SK-N-SH (cell line): Measurements from ENCODE around the gene TSSC4. TPM values are rescaled to one million over a fixed set of nuclear protein-coding genes. Genes with fewer than 3 reads are reported as not detected.

ENCODE experiments used
- CTCF ChIA-PET: fragments of 300-600, 350-600 bp; formaldehyde crosslinking; extraction: SDS; loops from one replicate; lab custom pipeline; 2021; lab: Yijun Ruan, JAX
- POLR2A ChIA-PET: fragments of 350-600 bp; sonication (Branson Sonifier 250); formaldehyde crosslinking; extraction: SDS; loops from one replicate; lab custom pipeline; 2020; ENCODE audit warnings: antibody characterized with exemption, inconsistent platforms; lab: Yijun Ruan, JAX
- DNase-seq: peaks from one replicate; pipeline ENCODE4 v3.0.0; 2012
- H2AFZ ChIP-seq: fragments of 200-600 bp; sonication (generic); 2 replicates; pipeline ENCODE4 v1.8.1; 2016; ENCODE audit warnings: antibody characterized with exemption, mild to moderate bottlenecking, low read depth
- H3F3A ChIP-seq: fragments of 200-600 bp; sonication (generic); replicated peaks from 2 replicates; pipeline ENCODE3; 2016; ENCODE audit warnings: antibody characterized with exemption, mild to moderate bottlenecking; ENCODE audit not compliant: insufficient read depth
- H3K27ac ChIP-seq, 2 experiments: fragments of 200-500 bp in 1 of 2; fragments of 200-600 bp in 1 of 2; sonication (Bioruptor generic) in 1 of 2; sonication (generic), shearing (Covaris generic) in 1 of 2; 2 replicates each; pipeline versions ENCODE4 v1.5.1 to v1.6.1; 2014 to 2016; ENCODE audit warnings: low read depth in 2 of 2, inconsistent platforms in 1 of 2, low read length in 1 of 2, mild to moderate bottlenecking in 1 of 2, mixed read lengths in 1 of 2
- H3K27me3 ChIP-seq: fragments of 200-600 bp; sonication (generic), shearing (Covaris generic); 2 replicates; pipeline ENCODE4 v1.6.1; 2016; ENCODE audit warnings: mixed run types; ENCODE audit not compliant: insufficient read depth
- H3K36me3 ChIP-seq, 2 experiments: fragments of 200-500 bp in 1 of 2; fragments of 200-600 bp in 1 of 2; sonication (Bioruptor generic) in 1 of 2; sonication (generic) in 1 of 2; replicated peaks in 1 of 2; 2 replicates each; pipeline versions ENCODE3 to v1.5.1; 2014 to 2016; ENCODE audit warnings: low read length in 1 of 2, mild to moderate bottlenecking in 1 of 2; ENCODE audit not compliant: insufficient read depth in 2 of 2, control insufficient read depth in 1 of 2
- H3K4me1 ChIP-seq, 2 experiments: fragments of 200-500 bp in 1 of 2; fragments of 200-600 bp in 1 of 2; sonication (Bioruptor generic) in 1 of 2; sonication (generic), shearing (Covaris generic) in 1 of 2; 2 replicates each; pipeline versions ENCODE4 v1.5.1 to v1.6.1; 2014 to 2016; ENCODE audit warnings: low read depth in 1 of 2, low read length in 1 of 2, mixed run types in 1 of 2; ENCODE audit not compliant: insufficient read depth in 2 of 2, control insufficient read depth in 1 of 2
- H3K4me2 ChIP-seq: fragments of 200-600 bp; sonication (generic), shearing (Covaris generic); 2 replicates; pipeline ENCODE4 v1.6.1; 2017; ENCODE audit warnings: mixed run types
- H3K4me3 ChIP-seq, 2 experiments: fragments of 200-500 bp in 1 of 2; fragments of 200-600 bp in 1 of 2; sonication (Bioruptor generic) in 1 of 2; sonication (generic), shearing (Covaris generic) in 1 of 2; 2 replicates each; pipeline versions ENCODE4 v1.5.1 to v1.8.1; 2014 to 2016; ENCODE audit warnings: low read depth in 2 of 2, inconsistent platforms in 1 of 2, low read length in 1 of 2, mild to moderate bottlenecking in 1 of 2, mixed read lengths in 1 of 2, moderate library complexity in 1 of 2
- H3K79me2 ChIP-seq: fragments of 200-600 bp; sonication (generic); 2 replicates; pipeline ENCODE4 v1.8.1; 2017; ENCODE audit warnings: mild to moderate bottlenecking; ENCODE audit not compliant: insufficient read depth
- H3K9ac ChIP-seq: fragments of 200-600 bp; sonication (generic); 2 replicates; pipeline ENCODE4 v1.6.1; 2017; ENCODE audit warnings: mixed run types
- H3K9me2 ChIP-seq: fragments of 200-600 bp; sonication (generic); 2 replicates; pipeline ENCODE4 v1.6.1; 2017; ENCODE audit warnings: mixed run types
- H3K9me3 ChIP-seq: fragments of 200-600 bp; sonication (generic); 2 replicates; pipeline ENCODE4 v1.6.1; 2017; ENCODE audit warnings: mixed run types, mild to moderate bottlenecking, moderate library complexity
- H4K20me1 ChIP-seq: fragments of 200-600 bp; sonication (generic); 2 replicates; pipeline ENCODE4 v1.6.1; 2017; ENCODE audit warnings: mild to moderate bottlenecking, mixed run types; ENCODE audit not compliant: insufficient read depth
- CTCF ChIP-seq: fragments of 200-600 bp; sonication (generic); IDR thresholded peaks from 2 replicates; pipeline ENCODE4 v1.6.1; 2017; ENCODE audit warnings: antibody characterized with exemption, mild to moderate bottlenecking, moderate library complexity
- EZH2phosphoT487 ChIP-seq: fragments of 200-600 bp; sonication (generic); IDR thresholded peaks from 2 replicates; pipeline ENCODE4 v1.6.1; 2017; ENCODE audit warnings: low read depth, mixed run types, mild to moderate bottlenecking, antibody characterized with exemption, moderate library complexity, borderline replicate concordance
- IRF3 ChIP-seq: fragments of 150-350 bp; IDR thresholded peaks from 2 replicates; pipeline ENCODE4 v1.6.1; 2016; ENCODE audit warnings: mild to moderate bottlenecking, low read depth, low read length
- NRF1 ChIP-seq: IDR thresholded peaks from 2 replicates; pipeline ENCODE4 v1.6.1; 2012; ENCODE audit warnings: low read depth, mild to moderate bottlenecking, low read length
- RCOR1 ChIP-seq: fragments of 150-350 bp; IDR thresholded peaks from 2 replicates; pipeline ENCODE4 v1.6.1; 2017; ENCODE audit warnings: antibody characterized with exemption, low read length
- RFX5 ChIP-seq: IDR thresholded peaks from 2 replicates; pipeline ENCODE4 v1.6.1; 2012; ENCODE audit warnings: mild to moderate bottlenecking, improper control_type of control experiment, low read length
- RXRA ChIP-seq: IDR thresholded peaks from 2 replicates; pipeline ENCODE4 v1.4.0; 2012; ENCODE audit warnings: low read depth, mild to moderate bottlenecking, borderline replicate concordance
- USF1 ChIP-seq: IDR thresholded peaks from 2 replicates; pipeline ENCODE4 v1.4.0; 2012; ENCODE audit warnings: low read depth, borderline replicate concordance
- USF2 ChIP-seq: fragments of 150-350 bp; IDR thresholded peaks from 2 replicates; pipeline ENCODE4 v1.6.1; 2017; ENCODE audit warnings: antibody characterized with exemption, low read length, low read depth, borderline replicate concordance
- WGBS: methylation state at CpG from one replicate; pipeline ENCODE4 v1.1.6; 2017; ENCODE audit warnings: low lambda C conversion rate; 5-methylcytosine and 5-hydroxymethylcytosine counted together
- polyA plus RNA-seq, 3 experiments: library from polyadenylated mRNA; depleted of rRNA; stranded (reverse); fragments of >200 nt; gene quantifications; 2 replicates each; pipeline ENCODE4 v1.2.3, GENCODE V29; 2012
- TF ChIP-seq, protein P1 (sequence below): IDR thresholded peaks from 2 replicates; pipeline ENCODE4 v1.6.1; 2012; ENCODE audit warnings: mild to moderate bottlenecking, low read depth, low read length, moderate library complexity
- TF ChIP-seq, protein P2 (sequence below): IDR thresholded peaks from 2 replicates; pipeline ENCODE4 v1.4.0; 2012; ENCODE audit warnings: low read depth
- TF ChIP-seq, protein P3 (sequence below): IDR thresholded peaks from 2 replicates; pipeline ENCODE4 v1.4.0; 2012; ENCODE audit warnings: low read depth, borderline replicate concordance

The TSSC4 gene
- polyA plus RNA-seq, 1 of the 3 experiments (the other 2 are of a cell fraction): 45.1 TPM

- ChIA-PET CTCF (no interaction called here), POLR2A (interaction anchor here (1.0 kb wide), 1 partner anchor 17 kb away, joined by 3 read pairs; no protein-coding TSS in a partner anchor)
- H3K36me3 ChIP-seq: peaks cover 8 to 49% of the 10 kb centered on the region in 2 experiments
Measured at GRCh38 chr11:2395211-2395730, 5.3 kb upstream of the TSSC4 start.

DNA sequence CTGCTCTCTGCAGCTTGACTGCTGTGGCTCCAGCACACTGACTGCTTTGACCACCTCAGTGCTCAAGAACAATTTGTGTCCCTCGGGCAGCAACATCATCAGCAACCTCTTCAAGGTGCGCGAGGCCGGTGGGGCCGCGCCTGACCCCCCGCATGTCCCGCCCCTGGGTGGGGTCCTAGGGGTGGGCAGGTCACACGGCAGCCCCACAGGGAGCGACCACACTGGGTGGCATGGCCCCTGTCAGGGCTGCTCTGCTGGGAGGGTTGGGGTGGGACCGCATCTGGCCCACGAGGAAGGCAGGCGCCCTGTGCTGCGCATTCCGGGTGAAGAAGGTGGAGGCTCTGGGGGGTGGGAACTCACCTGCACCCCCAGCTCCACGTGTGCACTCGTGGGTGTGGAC is 4.7 kb upstream of the TSSC4 start:
- 85% methylated on average over 11 of the region's 17 CpGs for WGBS
- no peak overlapping the region for H3K4me3 ChIP-seq
- H3K4me2 ChIP-seq: no peak overlapping the region
- H3K27ac ChIP-seq: no peak overlapping the region
- CTCF ChIA-PET: no interaction called here
- H3K27me3 ChIP-seq: no peaks in the 10 kb centered on the region
- TF ChIP-seq USF1: no peak
- no peak for TF ChIP-seq NRF1
- no peak for TF ChIP-seq CTCF
- TF ChIP-seq USF2: no peak
- TF ChIP-seq EZH2phosphoT487: no peak
- no peak for TF ChIP-seq RFX5
- TF ChIP-seq, protein P1, sequence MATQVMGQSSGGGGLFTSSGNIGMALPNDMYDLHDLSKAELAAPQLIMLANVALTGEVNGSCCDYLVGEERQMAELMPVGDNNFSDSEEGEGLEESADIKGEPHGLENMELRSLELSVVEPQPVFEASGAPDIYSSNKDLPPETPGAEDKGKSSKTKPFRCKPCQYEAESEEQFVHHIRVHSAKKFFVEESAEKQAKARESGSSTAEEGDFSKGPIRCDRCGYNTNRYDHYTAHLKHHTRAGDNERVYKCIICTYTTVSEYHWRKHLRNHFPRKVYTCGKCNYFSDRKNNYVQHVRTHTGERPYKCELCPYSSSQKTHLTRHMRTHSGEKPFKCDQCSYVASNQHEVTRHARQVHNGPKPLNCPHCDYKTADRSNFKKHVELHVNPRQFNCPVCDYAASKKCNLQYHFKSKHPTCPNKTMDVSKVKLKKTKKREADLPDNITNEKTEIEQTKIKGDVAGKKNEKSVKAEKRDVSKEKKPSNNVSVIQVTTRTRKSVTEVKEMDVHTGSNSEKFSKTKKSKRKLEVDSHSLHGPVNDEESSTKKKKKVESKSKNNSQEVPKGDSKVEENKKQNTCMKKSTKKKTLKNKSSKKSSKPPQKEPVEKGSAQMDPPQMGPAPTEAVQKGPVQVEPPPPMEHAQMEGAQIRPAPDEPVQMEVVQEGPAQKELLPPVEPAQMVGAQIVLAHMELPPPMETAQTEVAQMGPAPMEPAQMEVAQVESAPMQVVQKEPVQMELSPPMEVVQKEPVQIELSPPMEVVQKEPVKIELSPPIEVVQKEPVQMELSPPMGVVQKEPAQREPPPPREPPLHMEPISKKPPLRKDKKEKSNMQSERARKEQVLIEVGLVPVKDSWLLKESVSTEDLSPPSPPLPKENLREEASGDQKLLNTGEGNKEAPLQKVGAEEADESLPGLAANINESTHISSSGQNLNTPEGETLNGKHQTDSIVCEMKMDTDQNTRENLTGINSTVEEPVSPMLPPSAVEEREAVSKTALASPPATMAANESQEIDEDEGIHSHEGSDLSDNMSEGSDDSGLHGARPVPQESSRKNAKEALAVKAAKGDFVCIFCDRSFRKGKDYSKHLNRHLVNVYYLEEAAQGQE: no peak
- TF ChIP-seq, protein P2, sequence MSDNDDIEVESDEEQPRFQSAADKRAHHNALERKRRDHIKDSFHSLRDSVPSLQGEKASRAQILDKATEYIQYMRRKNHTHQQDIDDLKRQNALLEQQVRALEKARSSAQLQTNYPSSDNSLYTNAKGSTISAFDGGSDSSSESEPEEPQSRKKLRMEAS: no peak
- TF ChIP-seq, all 33 proteins: peak for 0
- Histone ChIP-seq H3K4me1 (peaks cover 5 to 12% of the 10 kb centered on the region in 2 experiments; a peak in 1 of 4 replicates), H4K20me1 (peaks cover 29% of the 10 kb centered on the region), H3K9me3 (no peaks in the 10 kb centered on the region), H3K9ac (no peak overlapping the region), H3K79me2 (peaks cover 16% of the 10 kb centered on the region), H3K36me3 (peaks cover 8 to 48% of the 10 kb centered on the region in 2 experiments), H3K9me2 (no peaks in the 10 kb centered on the region), H2AFZ (no peak overlapping the region), H3F3A (peaks cover 10% of the 10 kb centered on the region)
- DNase-seq: no peak
- POLR2A ChIA-PET: interaction anchor here (1.0 kb wide), 1 partner anchor 18 kb away, joined by 3 read pairs; no protein-coding TSS in a partner anchor

More at GRCh38 chr11:2395211-2395730, 5.3 kb upstream of the TSSC4 start:
- Histone ChIP-seq H3K79me2 (peaks cover 17% of the 10 kb centered on the region; the same call in 1 of the 2 replicates), H3K4me1 (peaks cover 5 to 12% of the 10 kb centered on the region in 2 experiments; a peak in 1 of 4 replicates), H3K4me3 (no peak overlapping the region), H4K20me1 (peaks cover 33% of the 10 kb centered on the region), H2AFZ (no peak overlapping the region), H3K9me3 (no peaks in the 10 kb centered on the region), H3K4me2 (no peak overlapping the region), H3K27me3 (no peaks in the 10 kb centered on the region), H3K27ac (no peak overlapping the region), H3F3A (peaks cover 10% of the 10 kb centered on the region), H3K9me2 (no peaks in the 10 kb centered on the region), H3K9ac (no peak overlapping the region)
- DNase-seq: no peak
- TF ChIP-seq IRF3 (no peak), RCOR1 (no peak), RXRA (no peak), RFX5 (no peak)
- TF ChIP-seq, protein P3, sequence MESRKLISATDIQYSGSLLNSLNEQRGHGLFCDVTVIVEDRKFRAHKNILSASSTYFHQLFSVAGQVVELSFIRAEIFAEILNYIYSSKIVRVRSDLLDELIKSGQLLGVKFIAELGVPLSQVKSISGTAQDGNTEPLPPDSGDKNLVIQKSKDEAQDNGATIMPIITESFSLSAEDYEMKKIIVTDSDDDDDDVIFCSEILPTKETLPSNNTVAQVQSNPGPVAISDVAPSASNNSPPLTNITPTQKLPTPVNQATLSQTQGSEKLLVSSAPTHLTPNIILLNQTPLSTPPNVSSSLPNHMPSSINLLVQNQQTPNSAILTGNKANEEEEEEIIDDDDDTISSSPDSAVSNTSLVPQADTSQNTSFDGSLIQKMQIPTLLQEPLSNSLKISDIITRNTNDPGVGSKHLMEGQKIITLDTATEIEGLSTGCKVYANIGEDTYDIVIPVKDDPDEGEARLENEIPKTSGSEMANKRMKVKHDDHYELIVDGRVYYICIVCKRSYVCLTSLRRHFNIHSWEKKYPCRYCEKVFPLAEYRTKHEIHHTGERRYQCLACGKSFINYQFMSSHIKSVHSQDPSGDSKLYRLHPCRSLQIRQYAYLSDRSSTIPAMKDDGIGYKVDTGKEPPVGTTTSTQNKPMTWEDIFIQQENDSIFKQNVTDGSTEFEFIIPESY: no peak
- WGBS: 94% methylated on average over 13 of the region's 26 CpGs
